SW 1271 (cell line): Measurements from ENCODE around the gene MARCHF3.
"Not testable (repeated sequence)": the region's sequence is repeated elsewhere in the genome, so short reads cannot be mapped to it uniquely, and the experiment has no call there.

Experiments used
- DNase-seq, 2 experiments: peaks; one replicate each; lab custom pipeline; 2025; lab: John Stamatoyannopoulos, UW

The MARCHF3 gene

GRCh38 chr5:127046343-127047072, 16.1 kb upstream of the MARCHF3 start:
- no peak for DNase-seq

- DNase-seq: peak in 1 of 2 experiments; percentile 9
Measured at GRCh38 chr5:127042593-127042992, 12.2 kb upstream of the MARCHF3 start.

- DNase-seq: no peak
Measured at GRCh38 chr5:127041571-127041970, 11.2 kb upstream of the MARCHF3 start.

- DNase-seq: no peak
Measured at GRCh38 chr5:127040796-127041520, 10.6 kb upstream of the MARCHF3 start.

GRCh38 chr5:127038550-127038949, 8.2 kb upstream of the MARCHF3 start:
- DNase-seq: no peak

GRCh38 chr5:127031863-127032232, 1.5 kb upstream of the MARCHF3 start:
- DNase-seq: no peak

GRCh38 chr5:127031147-127031862, 947 bp upstream of the MARCHF3 start:
- DNase-seq: no peak

GRCh38 chr5:127029581-127030258, 638 bp downstream of the MARCHF3 start:
- peak; percentile 66 to 86 for DNase-seq

GRCh38 chr5:127028822-127029457, 1.4 kb downstream of the MARCHF3 start:
- DNase-seq: no peak

- no peak for DNase-seq
Measured at GRCh38 chr5:127027539-127027938, 2.8 kb downstream of the MARCHF3 start.

- DNase-seq: no peak
Measured at GRCh38 chr5:127026166-127026565, 4.2 kb downstream of the MARCHF3 start.

GRCh38 chr5:127025467-127025866, 4.9 kb downstream of the MARCHF3 start:
- DNase-seq: no peak

- DNase-seq: no peak
Measured at GRCh38 chr5:127024821-127025220, 5.5 kb downstream of the MARCHF3 start.

- DNase-seq: not testable (repeated sequence)
Measured at GRCh38 chr5:127023552-127024191, 6.7 kb downstream of the MARCHF3 start.

- DNase-seq: no peak
Measured at GRCh38 chr5:127022846-127023245, 7.5 kb downstream of the MARCHF3 start.

- no peak for DNase-seq
Measured at GRCh38 chr5:127019928-127020327, 10.4 kb downstream of the MARCHF3 start.

- not testable (repeated sequence) for DNase-seq
Measured at GRCh38 chr5:127016722-127017121, 13.6 kb downstream of the MARCHF3 start.

GRCh38 chr5:127015716-127016115, 14.6 kb downstream of the MARCHF3 start:
- DNase-seq: no peak

- no peak for DNase-seq
Measured at GRCh38 chr5:127014573-127014972, 15.8 kb downstream of the MARCHF3 start.

GRCh38 chr5:127013407-127013806, 17.0 kb downstream of the MARCHF3 start:
- DNase-seq: no peak

GRCh38 chr5:127012916-127013315, 17.4 kb downstream of the MARCHF3 start:
- no peak for DNase-seq
